Measurements from ENCODE around the gene OGT. TPM values are rescaled to one million over a fixed set of nuclear protein-coding genes. Genes with fewer than 3 reads are reported as not detected.

OGT gene
- total RNA-seq, 1 experiment from 2014 or later: 116 TPM

GRCh38 chrX:71581210-71581609, 48.3 kb downstream of the OGT start:
- Histone ChIP-seq H2BK20ac (ENCODE audit: low read depth, low read length, poor library complexity, severe bottlenecking) (no peak overlapping the region), H2BK120ac (ENCODE audit: low read depth, low read length, poor library complexity, severe bottlenecking) (no peak overlapping the region), H2BK15ac (ENCODE audit: low read depth, low read length) (no peak overlapping the region), H3K27me3 (ENCODE audit: insufficient read depth, low read length) (no peaks in the 10 kb centered on the region), H4K20me1 (ENCODE audit: control insufficient read depth, insufficient read depth, insufficient read length) (no peaks in the 10 kb centered on the region), H3K4me1 (ENCODE audit: insufficient read depth, low read length) (no peaks in the 10 kb centered on the region), H3K56ac (ENCODE audit: insufficient read length, low read depth, low read length) (no peak overlapping the region), H3K79me1 (ENCODE audit: insufficient read depth, low read depth, low read length, poor library complexity, severe bottlenecking) (no peaks in the 10 kb centered on the region), H3K9ac (ENCODE audit: extremely low read depth, insufficient read length, low read length) (no peak overlapping the region), H3K9me3 (ENCODE audit: control insufficient read depth, low read depth, low read length) (peaks cover 5% of the 10 kb centered on the region), H3K23ac (ENCODE audit: insufficient read length, low read depth, low read length) (no peak overlapping the region), H2BK12ac (ENCODE audit: insufficient read length, low read depth, low read length) (no peak overlapping the region), H3K4me2 (ENCODE audit: insufficient read depth, insufficient read length, low read length) (no peak overlapping the region), H2AK5ac (ENCODE audit: insufficient read length, low read length) (no peak overlapping the region), H2AFZ (ENCODE audit: low read length) (no peak overlapping the region), H3K14ac (ENCODE audit: insufficient read depth, low read length) (no peak overlapping the region), H3K27ac (ENCODE audit: insufficient read length, low read depth, low read length) (no peak overlapping the region), H4K5ac (ENCODE audit: insufficient read length, low read depth, low read length) (no peak overlapping the region), H2BK5ac (ENCODE audit: insufficient read length, low read length) (no peak overlapping the region), H3K79me2 (ENCODE audit: insufficient read depth, low read length) (no peaks in the 10 kb centered on the region), H3T11ph (ENCODE audit: low read length) (no peak overlapping the region), H4K8ac (replicated peaks; ENCODE audit: insufficient read length, low read depth, low read length) (no peak overlapping the region), H3K23me2 (ENCODE audit: insufficient read length, low read depth, low read length, poor library complexity, severe bottlenecking) (no peaks in the 10 kb centered on the region), H3K4ac (ENCODE audit: low read depth, low read length) (no peak overlapping the region), H4K91ac (ENCODE audit: insufficient read length, low read depth, low read length) (no peak overlapping the region), H3K18ac (ENCODE audit: insufficient read length, low read depth, low read length) (no peak overlapping the region)
- Mint-ChIP-seq H3K36me3 (ENCODE audit: insufficient read depth in 1 of 3, low read depth in 3 of 3) (peaks cover 9 to 30% (median 20%) of the 10 kb centered on the region in 3 experiments), H3K9me3 (peaks cover 43 to 62% of the 10 kb centered on the region in 2 experiments), H3K4me1 (0 out of 4 replicates have a peak, but pooled peaks cover 0 to 10% of the 10 kb centered on the region in 2 experiments), H3K4me3 (no peak overlapping the region), H3K27ac (peak overlapping the region in 1 of 3 experiments; percentile 52; a peak in 1 of 7 replicates), H3K27me3 (ENCODE audit: low read depth) (peaks cover 4% of the 10 kb centered on the region; the same call in 1 of the 2 replicates)
- no peak for DNase-seq
- TF ChIP-seq CTCF (conservative IDR thresholded peaks at IDR 0.05): no peak
- no CpG with 5 or more reads among the region's 5 CpGs for WGBS (ENCODE audit: extremely low coverage, insufficient read length, low lambda C conversion rate)
